ENCODE results near the gene CFAP52.
"Not testable (repeated sequence)": the region's sequence is repeated elsewhere in the genome, so short reads cannot be mapped to it uniquely, and the experiment has no call there.

The CFAP52 gene

GRCh38 chr17:9611557-9611956 lies 35.1 kb downstream of the CFAP52 start:
- Histone ChIP-seq H3K27ac (ENCODE audit: low read depth, low read length, severe bottlenecking) (no peak overlapping the region), H3K4me3 (ENCODE audit: extremely low read depth, insufficient read depth, low read length, poor library complexity, severe bottlenecking) (no peak overlapping the region), H3K36me3 (ENCODE audit: control insufficient read depth, insufficient read depth, low read length) (no peaks in the 10 kb centered on the region), H3K9me3 (ENCODE audit: control insufficient read depth, low read length) (no peaks in the 10 kb centered on the region), H3K4me1 (ENCODE audit: control insufficient read depth, insufficient read depth, low read length, poor library complexity, severe bottlenecking) (no peaks in the 10 kb centered on the region)
- no CpG with 5 or more reads among the region's 2 CpGs for WGBS, 2 experiments (ENCODE audit: insufficient coverage in 2 of 2)

DNA sequence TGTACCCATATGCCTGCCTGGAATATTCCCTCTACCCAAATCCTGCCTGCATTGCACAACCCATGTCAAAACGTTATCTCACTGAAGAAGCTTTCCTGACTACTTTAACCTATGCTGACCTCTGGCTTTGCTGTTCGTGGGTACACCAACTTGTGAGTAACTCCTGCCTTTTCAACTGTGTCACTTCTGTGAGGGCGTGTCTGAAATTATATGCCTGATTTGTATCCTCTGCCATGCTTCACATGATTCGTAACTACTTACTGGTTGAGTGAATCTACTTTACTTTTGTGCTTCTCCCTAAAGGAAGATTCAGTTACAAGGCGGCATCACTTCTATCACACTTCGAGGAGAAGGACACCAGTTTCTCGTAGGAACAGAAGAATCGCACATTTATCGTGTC lies 35.6 kb downstream of the CFAP52 start:
- Histone ChIP-seq H3K36me3 (ENCODE audit: control insufficient read depth, insufficient read depth, low read length) (no peaks in the 10 kb centered on the region), H3K27ac (ENCODE audit: low read depth, low read length, severe bottlenecking) (no peak overlapping the region), H3K9me3 (ENCODE audit: control insufficient read depth, low read length) (no peaks in the 10 kb centered on the region), H3K4me1 (ENCODE audit: control insufficient read depth, insufficient read depth, low read length, poor library complexity, severe bottlenecking) (no peaks in the 10 kb centered on the region), H3K4me3 (ENCODE audit: extremely low read depth, insufficient read depth, low read length, poor library complexity, severe bottlenecking) (no peak overlapping the region)
- 83 to 86% methylated on average over 9 of the region's 9 CpGs for WGBS, 2 experiments (ENCODE audit: insufficient coverage in 2 of 2)

DNA sequence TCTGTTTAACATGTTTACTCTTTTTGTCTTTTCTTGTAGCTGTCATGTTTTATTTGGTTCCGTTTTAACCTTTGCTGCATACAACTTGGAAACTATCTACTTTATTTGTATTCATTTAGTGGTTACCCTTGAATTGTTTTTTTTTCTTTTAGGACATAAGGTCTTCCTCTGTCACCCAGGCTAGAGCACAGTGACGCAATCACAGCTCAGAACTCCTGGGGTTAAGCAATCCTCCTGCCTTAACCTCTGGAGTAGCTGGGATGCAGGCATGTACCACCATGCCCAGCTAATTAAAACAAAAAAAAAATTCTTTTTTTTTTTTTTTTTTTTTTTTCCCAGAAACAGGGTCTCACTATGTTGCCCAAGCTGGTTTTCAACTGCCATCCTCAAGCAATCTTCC lies 39.0 kb downstream of the CFAP52 start:
- no CpG with 5 or more reads among the region's 2 CpGs for WGBS, 2 experiments (ENCODE audit: insufficient coverage in 2 of 2)
- Histone ChIP-seq H3K4me3 (ENCODE audit: extremely low read depth, insufficient read depth, low read length, poor library complexity, severe bottlenecking) (no peak overlapping the region), H3K4me1 (ENCODE audit: control insufficient read depth, insufficient read depth, low read length, poor library complexity, severe bottlenecking) (no peaks in the 10 kb centered on the region), H3K9me3 (ENCODE audit: control insufficient read depth, low read length) (no peaks in the 10 kb centered on the region), H3K27ac (ENCODE audit: low read depth, low read length, severe bottlenecking) (no peak overlapping the region), H3K36me3 (ENCODE audit: control insufficient read depth, insufficient read depth, low read length) (no peaks in the 10 kb centered on the region)

DNA sequence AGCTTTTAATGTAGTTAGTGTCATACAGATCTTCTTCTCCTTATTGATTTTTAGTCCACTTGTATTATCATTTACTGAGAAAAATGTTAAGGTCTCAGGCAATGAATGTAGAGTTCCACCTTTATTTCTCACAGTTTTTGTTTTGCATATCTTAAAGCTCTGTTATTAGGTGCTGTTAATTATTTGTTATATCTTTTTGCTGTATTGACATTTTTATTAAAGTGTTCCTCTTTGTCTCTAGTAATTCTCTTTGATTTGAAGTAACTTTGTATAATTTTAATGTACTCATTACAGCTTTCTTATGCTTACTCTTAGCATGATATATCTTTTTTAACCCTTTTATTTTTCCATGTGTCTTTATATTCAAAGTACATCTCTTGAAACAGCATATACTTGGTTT lies 46.5 kb downstream of the CFAP52 start:
- H3K9me3 ChIP-seq (ENCODE audit: control insufficient read depth, low read length) = no peaks in the 10 kb centered on the region
- H3K4me3 ChIP-seq (ENCODE audit: extremely low read depth, insufficient read depth, low read length, poor library complexity, severe bottlenecking) = no peak overlapping the region
- H3K27ac ChIP-seq (ENCODE audit: low read depth, low read length, severe bottlenecking) = no peak overlapping the region
- H3K4me1 ChIP-seq (ENCODE audit: control insufficient read depth, insufficient read depth, low read length, poor library complexity, severe bottlenecking) = no peaks in the 10 kb centered on the region
- H3K36me3 ChIP-seq (ENCODE audit: control insufficient read depth, insufficient read depth, low read length) = no peaks in the 10 kb centered on the region

DNA sequence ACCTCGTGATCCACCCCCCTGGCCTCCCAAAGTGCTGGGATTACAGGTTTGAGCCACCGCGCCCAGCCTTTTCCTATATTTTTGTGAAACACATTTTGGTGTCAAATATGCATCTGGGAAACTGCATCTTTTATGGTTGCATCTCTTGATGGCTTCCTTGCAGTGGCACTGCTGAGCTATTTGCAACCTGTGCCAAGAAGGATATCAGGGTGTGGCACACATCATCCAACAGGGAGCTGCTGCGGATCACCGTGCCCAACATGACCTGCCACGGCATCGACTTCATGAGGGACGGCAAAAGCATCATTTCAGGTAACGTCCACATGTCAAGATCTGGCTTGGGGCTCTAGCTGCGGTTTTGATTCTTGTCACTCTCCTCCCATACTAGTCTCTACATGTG lies 52.1 kb downstream of the CFAP52 start:
- Histone ChIP-seq H3K9me3 (ENCODE audit: control insufficient read depth, low read length) (no peaks in the 10 kb centered on the region), H3K4me1 (ENCODE audit: control insufficient read depth, insufficient read depth, low read length, poor library complexity, severe bottlenecking) (no peaks in the 10 kb centered on the region), H3K4me3 (ENCODE audit: extremely low read depth, insufficient read depth, low read length, poor library complexity, severe bottlenecking) (no peak overlapping the region), H3K27ac (ENCODE audit: low read depth, low read length, severe bottlenecking) (no peak overlapping the region), H3K36me3 (ENCODE audit: control insufficient read depth, insufficient read depth, low read length) (no peaks in the 10 kb centered on the region)
- 85 to 89% methylated on average over 10 of the region's 10 CpGs for WGBS, 2 experiments (ENCODE audit: insufficient coverage in 2 of 2)

DNA sequence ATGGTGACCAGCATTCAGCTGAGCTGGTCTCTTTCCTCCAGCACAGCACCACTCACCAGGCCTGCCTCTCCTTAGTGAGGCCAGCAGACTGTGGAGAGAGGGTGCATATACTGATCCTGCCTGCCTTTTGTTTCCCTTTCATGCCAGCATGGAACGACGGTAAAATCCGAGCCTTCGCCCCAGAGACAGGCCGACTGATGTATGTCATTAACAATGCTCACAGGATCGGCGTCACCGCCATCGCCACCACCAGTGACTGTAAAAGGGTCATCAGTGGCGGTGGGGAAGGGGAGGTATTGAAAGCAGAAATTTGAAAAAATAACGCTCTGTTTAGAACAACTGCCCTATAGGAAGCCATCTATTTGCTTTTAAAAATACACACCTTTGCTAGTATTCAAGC lies 56.3 kb downstream of the CFAP52 start:
- 95 to 99% methylated on average over 7 to 10 of the region's 11 CpGs for WGBS, 2 experiments (ENCODE audit: insufficient coverage in 2 of 2)
- Histone ChIP-seq H3K4me1 (ENCODE audit: control insufficient read depth, insufficient read depth, low read length, poor library complexity, severe bottlenecking) (no peaks in the 10 kb centered on the region), H3K27ac (ENCODE audit: low read depth, low read length, severe bottlenecking) (no peak overlapping the region), H3K9me3 (ENCODE audit: control insufficient read depth, low read length) (no peaks in the 10 kb centered on the region), H3K36me3 (ENCODE audit: control insufficient read depth, insufficient read depth, low read length) (no peaks in the 10 kb centered on the region), H3K4me3 (ENCODE audit: extremely low read depth, insufficient read depth, low read length, poor library complexity, severe bottlenecking) (no peak overlapping the region)

- Histone ChIP-seq H3K4me3 (ENCODE audit: extremely low read depth, insufficient read depth, low read length, poor library complexity, severe bottlenecking) (no peak overlapping the region), H3K27ac (ENCODE audit: low read depth, low read length, severe bottlenecking) (no peak overlapping the region), H3K9me3 (ENCODE audit: control insufficient read depth, low read length) (no peaks in the 10 kb centered on the region), H3K4me1 (ENCODE audit: control insufficient read depth, insufficient read depth, low read length, poor library complexity, severe bottlenecking) (no peaks in the 10 kb centered on the region), H3K36me3 (ENCODE audit: control insufficient read depth, insufficient read depth, low read length) (no peaks in the 10 kb centered on the region)
- 95 to 96% methylated on average over 5 to 6 of the region's 6 CpGs for WGBS, 2 experiments (ENCODE audit: insufficient coverage in 2 of 2)
Measured at GRCh38 chr17:9635340-9635739, 58.9 kb downstream of the CFAP52 start.

- H3K4me3 ChIP-seq (ENCODE audit: extremely low read depth, insufficient read depth, low read length, poor library complexity, severe bottlenecking) = no peak overlapping the region
- whole genome bisulfite sequencing, 2 experiments (ENCODE audit: insufficient coverage in 2 of 2) = 90 to 95% methylated on average over 4 to 5 of the region's 12 CpGs
- no peaks in the 10 kb centered on the region for H3K9me3 ChIP-seq (ENCODE audit: control insufficient read depth, low read length)
- H3K36me3 ChIP-seq (ENCODE audit: control insufficient read depth, insufficient read depth, low read length) = no peaks in the 10 kb centered on the region
- no peaks in the 10 kb centered on the region for H3K4me1 ChIP-seq (ENCODE audit: control insufficient read depth, insufficient read depth, low read length, poor library complexity, severe bottlenecking)
- H3K27ac ChIP-seq (ENCODE audit: low read depth, low read length, severe bottlenecking) = no peak overlapping the region
Measured at GRCh38 chr17:9636501-9636900, 60.1 kb downstream of the CFAP52 start.

GRCh38 chr17:9640388-9640787 lies 63.9 kb downstream of the CFAP52 start:
- H3K4me3 ChIP-seq (ENCODE audit: extremely low read depth, insufficient read depth, low read length, poor library complexity, severe bottlenecking); H3K9me3 ChIP-seq (ENCODE audit: control insufficient read depth, low read length); H3K27ac ChIP-seq (ENCODE audit: low read depth, low read length, severe bottlenecking); H3K4me1 ChIP-seq (ENCODE audit: control insufficient read depth, insufficient read depth, low read length, poor library complexity, severe bottlenecking); H3K36me3 ChIP-seq (ENCODE audit: control insufficient read depth, insufficient read depth, low read length): not testable (repeated sequence)
- 100% methylated on average over 3 of the region's 5 CpGs; no CpG with 5 or more reads in 1 of the 2 experiments for WGBS, 2 experiments (ENCODE audit: insufficient coverage in 2 of 2)

GRCh38 chr17:9643611-9644010 lies 67.2 kb downstream of the CFAP52 start:
- Histone ChIP-seq H3K27ac (ENCODE audit: low read depth, low read length, severe bottlenecking) (no peak overlapping the region), H3K36me3 (ENCODE audit: control insufficient read depth, insufficient read depth, low read length) (no peaks in the 10 kb centered on the region), H3K9me3 (ENCODE audit: control insufficient read depth, low read length) (no peaks in the 10 kb centered on the region), H3K4me1 (ENCODE audit: control insufficient read depth, insufficient read depth, low read length, poor library complexity, severe bottlenecking) (peaks cover 15% of the 10 kb centered on the region), H3K4me3 (ENCODE audit: extremely low read depth, insufficient read depth, low read length, poor library complexity, severe bottlenecking) (no peak overlapping the region)
- 92 to 96% methylated on average over 4 to 5 of the region's 5 CpGs for WGBS, 2 experiments (ENCODE audit: insufficient coverage in 2 of 2)

DNA sequence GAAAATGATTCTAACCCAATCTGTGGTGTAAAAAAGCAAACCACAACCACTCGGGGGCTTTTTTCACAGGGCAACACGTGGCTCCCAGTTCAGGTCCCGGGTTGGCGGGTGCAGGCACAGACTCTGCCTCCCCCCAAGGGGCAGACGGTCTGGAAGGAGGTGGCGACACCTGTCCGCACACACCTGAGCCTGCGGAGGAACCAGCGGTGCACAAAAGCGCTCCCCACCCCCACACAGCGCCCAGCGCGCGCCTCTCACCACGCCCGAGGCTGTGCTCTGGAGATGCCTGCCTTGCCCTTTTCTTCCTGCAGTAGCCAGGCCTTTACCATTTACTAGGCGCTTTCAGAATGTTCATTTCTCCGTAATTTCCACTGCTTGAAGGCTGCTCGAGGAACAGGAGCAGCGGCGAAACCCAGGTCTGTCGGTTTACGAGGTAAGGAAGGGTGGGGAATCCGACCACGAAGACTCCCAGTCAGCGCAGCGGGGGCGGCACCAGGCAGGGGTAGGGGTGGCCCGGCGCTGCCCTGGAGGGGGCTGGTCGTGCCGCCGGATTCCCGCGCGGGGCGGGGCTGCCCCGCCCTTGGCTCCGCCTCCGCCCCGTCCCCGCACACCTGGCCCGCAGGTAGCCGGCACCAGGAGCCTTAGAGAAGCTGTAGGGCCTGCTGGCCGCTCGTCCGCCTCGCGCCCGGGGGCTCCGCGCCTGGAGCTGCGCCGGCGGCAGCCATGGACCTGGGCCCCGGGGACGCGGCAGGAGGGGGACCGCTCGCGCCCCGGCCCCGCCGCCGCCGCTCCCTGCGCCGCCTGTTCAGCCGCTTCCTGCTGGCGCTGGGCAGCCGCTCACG lies 68.7 kb downstream of the CFAP52 start, which contains the start of gene USP43:
USP43 (plus strand) TSS at position 608 of the 842 bp plus-strand sequence; CDS start at position 724, 116 bp downstream.
- H3K4me3 ChIP-seq (ENCODE audit: extremely low read depth, insufficient read depth, low read length, poor library complexity, severe bottlenecking) = peak within 1 kb of the TSS; percentile 62
- H3K4me1 ChIP-seq (ENCODE audit: control insufficient read depth, insufficient read depth, low read length, poor library complexity, severe bottlenecking) = peaks cover 15% of the 10 kb centered on the region
- H3K27ac ChIP-seq (ENCODE audit: low read depth, low read length, severe bottlenecking) = peak within 1 kb of the TSS; percentile 59
- 0 to 1% methylated on average over 44 to 45 of the region's 72 CpGs for WGBS, 2 experiments (ENCODE audit: insufficient coverage in 2 of 2)
- no peaks in the 10 kb centered on the region for H3K36me3 ChIP-seq (ENCODE audit: control insufficient read depth, insufficient read depth, low read length)
- H3K9me3 ChIP-seq (ENCODE audit: control insufficient read depth, low read length) = no peaks in the 10 kb centered on the region
